BJ (cell line): Measurements from ENCODE around the gene SPTLC3. TPM values are rescaled to one million over a fixed set of nuclear protein-coding genes. Genes with fewer than 3 reads are reported as not detected.

Experiments
- CTCF ChIA-PET: fragments of 350-600 bp; formaldehyde crosslinking; extraction: SDS; loops from one replicate; lab custom pipeline; 2021; ENCODE audit warnings: antibody characterized with exemption, inconsistent platforms; lab: Yijun Ruan, JAX
- POLR2A ChIA-PET: fragments of 300-600 bp; sonication (Branson Sonifier 250); formaldehyde crosslinking; extraction: SDS; loops from one replicate; lab custom pipeline; 2021; ENCODE audit warnings: antibody characterized with exemption; lab: Charles Lee
- DNase-seq: peaks from one replicate; pipeline ENCODE4 v3.0.0-alpha.2; 2011; ENCODE audit warnings: low read depth
- H3K27me3 ChIP-seq: 2 replicates; pipeline ENCODE4 v1.6.0; 2011; ENCODE audit warnings: low read length; ENCODE audit not compliant: control insufficient read depth, insufficient read depth
- H3K36me3 ChIP-seq: 2 replicates; pipeline ENCODE4 v1.5.1; 2011; ENCODE audit warnings: low read length; ENCODE audit not compliant: control insufficient read depth, insufficient read depth
- H3K4me3 ChIP-seq: 2 replicates; pipeline ENCODE4 v1.5.1; 2011; ENCODE audit warnings: low read depth, mild to moderate bottlenecking, control low read depth, low read length
- polyA plus RNA-seq: library from polyadenylated mRNA; depleted of rRNA; stranded (reverse); fragments of >200 nt; gene quantifications from 2 replicates; pipeline ENCODE4 v1.2.3, GENCODE V29; 2011
- TF ChIP-seq, protein P1 (sequence below): IDR thresholded peaks from 2 replicates; pipeline ENCODE4 v1.5.1; 2011; ENCODE audit warnings: low read depth, mild to moderate bottlenecking, control low read depth, inconsistent platforms, low read length, moderate library complexity; ENCODE audit not compliant: insufficient read depth

Gene SPTLC3
- polyA plus RNA-seq, 1 experiment = 0.27 TPM

- TF ChIP-seq, protein P1, sequence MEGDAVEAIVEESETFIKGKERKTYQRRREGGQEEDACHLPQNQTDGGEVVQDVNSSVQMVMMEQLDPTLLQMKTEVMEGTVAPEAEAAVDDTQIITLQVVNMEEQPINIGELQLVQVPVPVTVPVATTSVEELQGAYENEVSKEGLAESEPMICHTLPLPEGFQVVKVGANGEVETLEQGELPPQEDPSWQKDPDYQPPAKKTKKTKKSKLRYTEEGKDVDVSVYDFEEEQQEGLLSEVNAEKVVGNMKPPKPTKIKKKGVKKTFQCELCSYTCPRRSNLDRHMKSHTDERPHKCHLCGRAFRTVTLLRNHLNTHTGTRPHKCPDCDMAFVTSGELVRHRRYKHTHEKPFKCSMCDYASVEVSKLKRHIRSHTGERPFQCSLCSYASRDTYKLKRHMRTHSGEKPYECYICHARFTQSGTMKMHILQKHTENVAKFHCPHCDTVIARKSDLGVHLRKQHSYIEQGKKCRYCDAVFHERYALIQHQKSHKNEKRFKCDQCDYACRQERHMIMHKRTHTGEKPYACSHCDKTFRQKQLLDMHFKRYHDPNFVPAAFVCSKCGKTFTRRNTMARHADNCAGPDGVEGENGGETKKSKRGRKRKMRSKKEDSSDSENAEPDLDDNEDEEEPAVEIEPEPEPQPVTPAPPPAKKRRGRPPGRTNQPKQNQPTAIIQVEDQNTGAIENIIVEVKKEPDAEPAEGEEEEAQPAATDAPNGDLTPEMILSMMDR = no peak
- Histone ChIP-seq H3K36me3 (no peaks in the 10 kb centered on the region), H3K27me3 (no peaks in the 10 kb centered on the region), H3K4me3 (no peak overlapping the region)
- DNase-seq = no peak
- CTCF ChIA-PET = no interaction called here
- POLR2A ChIA-PET = no interaction called here
Measured at GRCh38 chr20:13199279-13199678, 190.5 kb downstream of the SPTLC3 start.

GRCh38 chr20:13200767-13201500, 192.2 kb downstream of the SPTLC3 start:
- H3K36me3 ChIP-seq = no peaks in the 10 kb centered on the region
- POLR2A ChIA-PET = no interaction called here
- no peak overlapping the region for H3K4me3 ChIP-seq
- DNase-seq = no peak
- TF ChIP-seq, protein P1 = no peak
- CTCF ChIA-PET = interaction anchor here (0.6 to 1.0 kb wide), 2 partner anchors 49 to 116 kb away, joined by 3 to 4 read pairs; no protein-coding TSS in a partner anchor
- H3K27me3 ChIP-seq = peaks cover 1% of the 10 kb centered on the region; the same call in 1 of the 2 replicates

DNA sequence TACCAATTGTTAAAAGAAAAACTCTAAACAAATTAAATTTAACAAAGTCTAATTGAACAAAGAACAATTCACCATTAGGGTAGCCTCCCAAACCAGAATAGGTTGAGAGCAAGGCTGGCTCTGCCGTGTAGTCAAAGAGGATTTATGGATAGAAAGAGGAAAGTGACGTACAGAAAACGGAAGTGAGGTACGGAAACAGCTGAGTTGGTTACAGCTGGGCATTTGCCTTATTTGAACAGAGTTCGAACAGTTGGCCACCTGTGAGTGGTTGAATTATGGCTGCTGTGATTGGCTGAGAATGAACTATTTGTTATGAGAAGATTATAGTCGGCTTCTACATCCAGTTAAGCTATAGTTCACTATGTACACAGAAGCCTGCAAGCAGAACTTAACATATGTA, 193.8 kb downstream of the SPTLC3 start:
- Histone ChIP-seq H3K27me3 (peaks cover 1% of the 10 kb centered on the region; the same call in 1 of the 2 replicates), H3K36me3 (no peaks in the 10 kb centered on the region), H3K4me3 (no peak overlapping the region)
- CTCF ChIA-PET = no interaction called here
- POLR2A ChIA-PET = no interaction called here
- TF ChIP-seq, protein P1 = no peak
- DNase-seq = no peak

- ChIA-PET CTCF (no interaction called here), POLR2A (no interaction called here)
- H3K27me3 ChIP-seq = peaks cover 1% of the 10 kb centered on the region; the same call in 1 of the 2 replicates
- DNase-seq = no peak
- TF ChIP-seq, protein P1 = no peak
- no peak overlapping the region for H3K4me3 ChIP-seq
- no peaks in the 10 kb centered on the region for H3K36me3 ChIP-seq
Measured at GRCh38 chr20:13205425-13205824, 196.7 kb downstream of the SPTLC3 start.

DNA sequence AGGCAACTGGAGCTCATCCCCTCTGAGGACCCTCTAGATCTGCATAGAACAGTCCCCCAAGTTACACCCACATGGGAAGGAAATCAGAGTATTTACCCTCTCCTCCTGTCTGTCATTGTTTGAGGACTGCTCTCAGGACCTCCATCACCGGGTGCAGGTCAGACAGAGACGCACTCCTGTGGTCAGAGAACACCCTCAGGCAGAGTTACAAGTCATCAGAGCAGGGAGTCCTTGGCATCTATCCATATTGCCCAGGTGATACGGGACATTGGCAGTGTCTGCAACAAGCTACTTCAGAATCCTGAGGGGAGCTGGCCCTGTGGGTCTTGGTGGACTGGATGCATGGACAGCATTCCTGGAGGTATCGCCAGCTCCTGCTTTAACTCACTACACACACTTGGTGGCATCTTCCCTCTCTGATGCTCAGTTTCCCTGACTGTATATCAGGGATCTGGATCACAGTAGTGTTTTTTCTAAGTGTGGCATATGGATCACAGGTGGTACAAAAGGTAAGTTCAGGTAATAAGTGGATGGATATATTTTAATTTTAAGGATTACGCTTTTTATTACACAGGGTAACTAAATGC, 197.2 kb downstream of the SPTLC3 start:
- ChIA-PET CTCF (no interaction called here), POLR2A (no interaction called here)
- DNase-seq = no peak

More for the DNA sequence above, 197.2 kb downstream of the SPTLC3 start:
- Histone ChIP-seq H3K4me3 (no peak overlapping the region), H3K36me3 (no peaks in the 10 kb centered on the region), H3K27me3 (peaks cover 1% of the 10 kb centered on the region; the same call in 1 of the 2 replicates)
- TF ChIP-seq, protein P1 = no peak
